NCI-H226 (cell line): ENCODE data around the gene SRGN.
A peak's percentile ranks its signal among the peaks of the same experiment; 100 is the strongest.
"Not testable (repeated sequence)": the region's sequence is repeated elsewhere in the genome, so short reads cannot be mapped to it uniquely, and the experiment has no call there.

Source experiments
- DNase-seq: peaks from one replicate; pipeline ENCODE4 v3.0.0-alpha.2; 2015

SRGN gene

DNA sequence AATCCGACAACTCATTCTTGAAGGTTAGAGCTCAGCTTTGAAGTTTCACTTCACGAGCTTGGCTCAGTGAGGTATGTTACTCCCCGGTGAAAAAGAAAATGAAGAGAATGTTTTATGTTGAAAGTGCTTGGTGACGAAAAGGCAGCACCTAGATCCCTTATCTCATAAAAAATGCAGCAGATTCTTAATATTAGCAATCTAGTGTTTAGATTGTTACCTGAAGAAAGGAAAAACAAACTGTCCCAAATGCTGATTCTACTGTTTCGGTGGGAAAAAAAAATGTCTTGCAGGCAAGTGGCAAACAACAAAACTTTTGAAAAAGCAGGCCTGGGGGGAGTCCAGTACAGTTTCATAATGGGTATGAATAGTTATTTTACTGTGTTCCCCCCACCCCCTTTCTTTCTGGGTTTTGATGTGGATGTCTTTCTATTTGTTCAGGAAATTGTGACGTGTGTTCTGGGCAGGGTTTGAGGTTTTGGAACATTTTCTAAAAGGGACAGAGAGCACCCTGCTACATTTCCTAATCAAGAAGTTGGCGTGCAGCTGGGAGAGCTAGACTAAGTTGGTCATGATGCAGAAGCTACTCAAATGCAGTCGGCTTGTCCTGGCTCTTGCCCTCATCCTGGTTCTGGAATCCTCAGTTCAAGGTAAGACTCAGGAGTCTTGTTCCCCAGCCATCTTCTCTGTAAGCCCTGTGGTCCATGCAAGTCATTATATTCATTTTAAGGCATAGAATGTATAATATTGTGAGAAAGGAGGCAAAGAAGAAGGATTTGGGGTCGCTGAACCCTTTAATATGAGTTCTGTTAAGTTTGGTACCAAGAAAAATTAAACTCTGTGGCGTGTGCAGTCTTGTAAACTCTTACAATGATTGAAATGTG is at the start of gene SRGN:
Gene SRGN (plus strand): TSS at position 514 of the 881 bp plus-strand sequence. CDS start 55 bp downstream, at position 569.
- DNase-seq = no peak

- not testable (repeated sequence) for DNase-seq
Measured at GRCh38 chr10:69040904-69041303, 47.0 kb upstream of the SRGN start.

- DNase-seq = no peak
Measured at GRCh38 chr10:69042417-69042816, 45.5 kb upstream of the SRGN start.

DNA sequence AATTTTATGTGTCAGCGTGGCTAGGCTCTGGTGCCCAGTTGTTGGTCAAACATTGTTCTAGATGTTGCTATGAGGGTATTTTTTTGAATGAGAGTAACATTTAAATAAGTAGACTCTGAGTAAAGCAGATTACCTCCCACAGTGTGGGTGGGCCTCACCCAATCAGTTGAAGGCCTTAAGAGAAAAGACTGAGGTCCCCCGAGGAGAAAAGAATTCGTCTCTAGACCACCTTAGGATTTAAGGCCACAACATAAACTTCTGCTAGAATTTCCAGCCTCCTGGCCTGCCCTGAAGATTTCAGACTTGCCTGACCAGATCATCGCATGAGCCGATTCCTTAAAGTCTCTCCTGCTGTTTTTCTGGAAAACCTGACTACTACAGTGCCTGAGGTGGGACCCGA is 45.1 kb upstream of the SRGN start:
- DNase-seq = no peak

DNA sequence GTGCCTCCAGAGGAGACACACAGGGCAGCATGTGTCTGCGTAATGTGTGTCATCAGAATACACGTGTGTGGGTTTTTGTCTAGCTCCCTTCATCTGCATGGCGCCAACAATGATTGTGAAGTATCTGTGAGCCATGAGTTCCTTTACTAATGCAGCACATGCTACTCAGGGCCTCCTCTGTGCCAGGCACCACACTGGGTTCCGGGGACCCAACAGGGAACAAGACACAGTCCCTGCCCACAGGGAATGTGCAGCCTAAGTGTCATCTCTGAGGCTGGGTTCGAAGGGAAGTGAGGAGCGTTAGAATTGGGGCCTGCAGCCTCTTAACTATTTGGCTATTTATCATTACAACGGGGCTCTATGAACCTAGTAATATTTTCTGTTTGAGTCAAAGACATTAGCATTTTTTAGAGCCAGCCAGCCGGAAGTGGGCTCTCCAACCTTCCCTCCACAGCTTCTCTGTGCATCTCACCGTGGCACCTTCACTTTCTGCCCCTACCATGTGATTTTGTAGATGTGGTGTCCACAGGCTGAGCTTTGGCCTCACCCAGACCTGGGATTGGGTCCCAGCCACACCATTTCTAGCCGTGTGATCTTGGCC is 43.9 kb upstream of the SRGN start:
- no peak for DNase-seq

- DNase-seq = no peak
Measured at GRCh38 chr10:69044546-69044945, 43.4 kb upstream of the SRGN start.

DNA sequence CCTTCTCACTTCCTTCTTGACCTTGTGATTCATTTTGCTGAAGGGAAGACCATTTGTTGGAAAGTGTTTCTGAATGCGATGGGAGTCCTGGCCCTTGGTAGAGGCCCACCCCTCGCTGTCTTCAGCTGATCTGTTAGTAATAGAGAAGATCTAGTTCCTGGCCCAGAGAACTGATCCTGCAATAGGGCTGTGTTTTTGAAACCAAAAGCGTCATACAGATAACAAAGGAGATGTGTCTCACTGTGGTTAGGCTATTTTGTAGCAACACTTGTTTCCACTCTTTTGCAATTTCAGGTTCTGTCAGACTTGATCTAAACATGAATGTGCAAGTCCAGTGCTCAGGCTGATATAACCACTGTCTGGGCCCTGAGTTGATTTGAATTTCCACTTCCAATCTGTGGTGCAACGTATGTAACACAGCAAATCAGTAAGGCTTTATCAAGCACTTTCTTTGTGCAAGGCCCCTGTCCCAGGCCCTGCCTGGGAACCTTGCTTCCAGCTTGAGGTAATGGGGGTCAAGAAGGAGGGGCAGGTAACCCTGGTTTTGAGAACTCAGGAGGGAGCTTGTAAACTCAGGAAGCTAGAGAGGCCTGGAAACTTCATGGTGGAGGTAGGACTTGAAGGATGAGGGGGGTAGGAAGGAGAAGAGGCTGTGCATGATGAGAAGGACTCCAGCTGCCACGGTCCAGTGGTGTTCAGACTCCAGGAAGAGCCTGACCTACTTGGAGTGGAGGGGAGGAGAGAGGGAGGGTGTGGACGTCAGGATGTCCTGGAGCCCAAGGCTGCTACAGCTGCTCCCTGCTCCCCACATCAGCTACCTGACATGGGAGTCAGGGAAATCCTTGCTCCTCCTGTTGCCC is 42.2 kb upstream of the SRGN start:
- DNase-seq = peak; percentile 54

GRCh38 chr10:69047111-69047832 is 40.6 kb upstream of the SRGN start:
- DNase-seq = no peak

DNA sequence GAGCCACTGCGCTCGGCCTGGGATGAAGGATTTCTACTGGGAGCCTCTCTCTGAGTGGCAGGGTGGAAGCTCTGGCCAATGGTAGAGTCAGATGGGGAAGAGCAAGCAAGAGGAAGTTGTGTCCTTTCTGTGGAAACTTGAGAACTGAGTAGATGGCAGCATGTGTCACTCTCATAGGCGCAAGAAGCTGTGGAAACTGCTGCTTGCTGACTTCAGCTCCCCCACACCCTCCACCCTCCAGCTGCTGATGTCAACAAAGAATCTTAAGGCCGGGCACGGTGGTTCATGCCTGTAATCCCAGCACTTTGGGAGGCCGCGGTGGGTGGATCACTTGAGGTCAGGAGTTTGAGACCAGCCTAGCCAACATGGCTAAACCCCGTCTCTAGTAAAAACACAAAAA is 39.8 kb upstream of the SRGN start:
- no peak for DNase-seq

- DNase-seq = no peak
Measured at GRCh38 chr10:69049566-69049961, 38.3 kb upstream of the SRGN start.

DNA sequence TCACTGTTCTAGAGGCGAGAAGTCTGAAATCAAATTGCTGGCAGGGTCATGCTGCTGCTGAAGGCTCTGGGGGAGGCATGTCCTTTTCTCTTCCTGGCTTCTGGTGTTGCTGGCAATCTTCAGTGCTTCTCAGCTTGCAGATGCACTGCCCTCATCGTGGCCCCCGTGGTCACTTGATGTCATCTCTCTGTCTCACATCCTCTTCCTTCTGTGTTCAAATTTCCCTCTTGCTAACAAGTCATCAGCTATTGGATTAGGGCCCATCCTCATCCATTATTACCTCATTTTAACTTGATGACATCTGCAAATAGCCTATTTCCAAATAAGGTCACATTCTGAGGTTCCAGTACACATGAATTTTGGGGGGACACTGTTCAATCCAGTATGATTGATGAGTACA is 36.6 kb upstream of the SRGN start:
- no peak for DNase-seq

DNA sequence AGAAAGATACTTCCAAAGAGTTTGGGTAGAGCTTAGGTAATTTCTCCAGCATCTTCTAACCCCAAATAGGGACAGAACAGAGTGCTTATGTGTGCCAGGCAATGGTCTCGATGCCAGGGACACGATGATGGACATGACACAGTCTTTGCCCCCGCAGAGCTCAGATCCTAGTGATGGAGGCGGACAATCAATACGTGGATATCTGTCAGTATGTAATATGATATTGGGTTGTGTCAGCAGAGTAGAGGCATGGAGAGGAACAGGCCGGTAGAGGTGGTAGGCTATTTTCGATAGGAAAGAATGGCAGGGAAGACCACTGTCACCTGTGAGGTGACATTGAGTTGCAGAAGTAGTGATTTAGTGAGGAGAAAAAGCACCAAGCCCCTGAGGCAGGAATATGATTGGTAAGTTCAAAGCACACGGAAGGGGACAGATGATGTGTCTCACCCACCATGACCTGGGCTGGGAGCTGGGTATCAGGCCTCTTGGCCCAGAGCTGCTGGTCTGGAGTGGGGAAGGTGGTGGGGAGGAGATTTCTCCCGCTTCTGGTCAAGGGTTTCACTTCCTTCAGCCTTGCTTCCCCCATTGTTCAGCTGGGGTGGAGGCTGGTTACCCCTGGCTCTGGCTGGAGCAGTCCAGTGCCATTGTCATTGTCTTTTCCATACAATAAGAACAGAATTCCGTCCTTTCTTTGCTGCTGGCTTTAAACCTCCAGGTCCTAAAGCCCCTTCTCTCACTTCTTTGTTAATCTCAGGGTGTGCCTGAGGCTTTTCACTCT is 36.0 kb upstream of the SRGN start:
- DNase-seq = no peak

- DNase-seq = no peak
Measured at GRCh38 chr10:69052736-69053135, 35.2 kb upstream of the SRGN start.

GRCh38 chr10:69055241-69055640 is 32.7 kb upstream of the SRGN start:
- no peak for DNase-seq

DNA sequence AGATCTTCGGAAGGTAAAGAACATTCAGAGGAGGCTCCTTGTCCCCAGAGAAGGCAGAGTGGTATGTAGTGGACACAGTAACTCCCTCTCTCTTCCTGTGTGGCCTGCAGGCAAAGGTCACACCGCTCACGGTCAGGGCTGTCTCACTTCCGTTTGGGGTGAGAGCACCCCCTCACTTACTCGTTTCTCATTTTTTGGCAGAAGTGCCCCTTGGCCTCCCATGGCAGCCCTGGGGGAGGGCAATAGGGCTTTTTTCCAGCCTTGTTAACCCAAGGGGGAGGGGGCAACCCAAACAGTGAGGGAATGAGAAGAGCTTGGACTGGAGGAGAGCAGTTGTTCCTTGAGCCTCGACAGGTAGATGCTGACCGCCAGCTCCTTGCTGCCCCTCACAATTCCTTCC is 31.8 kb upstream of the SRGN start:
- no peak for DNase-seq

DNA sequence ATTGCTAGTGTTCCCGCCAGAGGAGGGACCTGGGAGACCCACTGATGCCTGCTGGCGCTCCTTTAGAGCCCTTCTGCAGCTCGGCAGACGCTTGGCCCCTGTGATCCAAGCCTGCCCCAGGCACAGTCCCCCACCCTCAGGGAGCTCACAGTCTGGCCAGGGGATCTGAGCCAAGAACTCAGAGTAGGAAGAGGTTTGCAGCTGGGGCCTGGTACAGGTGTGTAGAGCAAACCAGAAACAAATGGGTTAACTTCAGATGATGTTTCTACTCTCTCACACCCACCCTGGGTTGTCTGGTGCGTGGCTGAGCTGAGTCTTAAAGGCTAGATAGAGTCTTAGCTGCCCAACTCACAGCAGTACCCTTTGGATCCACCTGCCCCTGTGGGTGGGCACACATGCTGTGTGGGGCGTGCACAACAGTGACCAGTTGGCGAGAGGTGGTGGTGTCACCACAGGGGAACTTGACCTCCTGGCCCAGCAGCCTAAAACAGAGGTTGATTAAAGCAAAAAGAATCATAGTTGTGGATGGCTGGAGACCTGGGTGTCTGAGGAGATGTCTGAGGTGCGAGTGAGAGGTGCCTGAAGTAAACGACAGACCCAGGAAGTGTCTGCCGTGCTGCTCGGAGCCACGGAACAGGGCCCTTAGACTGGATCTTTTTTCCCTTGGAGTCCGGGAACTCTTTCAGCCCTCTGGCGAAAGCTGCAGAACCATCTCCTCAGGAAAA is 31.2 kb upstream of the SRGN start:
- DNase-seq = no peak

DNA sequence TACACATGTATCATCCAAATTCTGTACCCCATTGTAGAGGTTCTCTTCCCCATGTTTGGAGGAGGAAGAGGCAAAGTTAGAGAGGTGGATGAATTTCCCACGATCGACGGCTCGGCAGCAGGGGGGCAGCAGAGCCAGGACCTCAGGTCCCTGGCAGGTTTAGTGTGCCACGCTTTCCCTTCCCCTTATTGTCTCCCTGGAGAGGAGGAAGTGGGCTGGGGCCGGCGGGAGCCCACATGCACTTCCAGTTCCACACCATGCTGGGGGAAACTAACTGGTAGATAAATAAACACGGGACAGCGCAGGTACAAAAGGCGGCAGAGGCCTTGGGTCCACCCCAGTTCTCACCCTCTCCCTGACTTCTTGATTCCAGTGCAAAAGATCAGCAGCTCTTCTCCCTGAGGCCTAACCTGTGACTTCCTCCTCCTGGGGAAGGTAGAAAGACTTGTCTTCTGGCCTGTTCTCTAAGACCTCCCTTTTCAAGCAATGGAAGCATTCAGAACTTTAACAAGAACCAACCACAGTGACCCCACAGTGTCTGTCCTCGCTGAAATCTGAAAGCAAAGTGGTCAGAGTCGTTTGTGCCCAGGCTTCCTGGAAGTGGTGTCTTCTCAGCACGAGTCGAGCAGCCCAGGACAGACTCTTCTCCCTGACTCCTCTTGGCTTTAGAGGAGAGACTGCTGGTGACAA is 30.5 kb upstream of the SRGN start:
- DNase-seq = no peak

- DNase-seq = peak; percentile 94
Measured at GRCh38 chr10:69057951-69058297, 30.0 kb upstream of the SRGN start.

- DNase-seq = no peak
Measured at GRCh38 chr10:69060127-69060798, 27.6 kb upstream of the SRGN start.
